Daoy (cell line): Measurements from ENCODE around the gene SLC6A8. TPM values are rescaled to one million over a fixed set of nuclear protein-coding genes. Genes with fewer than 3 reads are reported as not detected.
"Not testable (repeated sequence)": the region's sequence is repeated elsewhere in the genome, so short reads cannot be mapped to it uniquely, and the experiment has no call there.

ENCODE experiments used
- DNase-seq: peaks from one replicate; pipeline ENCODE4 v3.0.0-alpha.2; 2015; ENCODE audit warnings: low read depth
- total RNA-seq: library from RNA; depleted of rRNA; stranded (reverse); fragments of >200 nt; shearing (Covaris generic); gene quantifications from 2 replicates; pipeline ENCODE4 v1.2.3, GENCODE V29; 2014

The SLC6A8 gene
- total RNA-seq, 1 experiment from 2014 or later = 7.5 TPM

DNA sequence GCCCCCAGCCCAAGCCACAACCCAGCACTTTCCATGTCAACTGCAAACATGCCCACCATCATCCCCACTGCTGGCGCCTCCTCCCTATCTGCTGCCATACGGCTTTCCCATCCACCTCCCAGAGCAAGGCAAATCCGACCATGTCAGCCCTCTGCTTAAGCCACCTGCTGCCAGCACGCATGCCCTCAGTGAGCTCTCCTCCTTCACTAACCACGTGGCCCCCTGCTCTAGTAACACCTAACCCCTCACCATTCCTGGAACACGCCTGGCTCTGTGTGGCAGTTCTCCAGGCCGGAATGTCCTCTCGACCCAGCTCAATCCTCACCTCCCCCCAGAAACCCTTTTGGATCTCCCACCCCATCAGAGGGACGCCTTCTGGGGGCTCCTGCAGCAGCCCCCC lies 19.1 kb downstream of the SLC6A8 start:
- DNase-seq = no peak

DNA sequence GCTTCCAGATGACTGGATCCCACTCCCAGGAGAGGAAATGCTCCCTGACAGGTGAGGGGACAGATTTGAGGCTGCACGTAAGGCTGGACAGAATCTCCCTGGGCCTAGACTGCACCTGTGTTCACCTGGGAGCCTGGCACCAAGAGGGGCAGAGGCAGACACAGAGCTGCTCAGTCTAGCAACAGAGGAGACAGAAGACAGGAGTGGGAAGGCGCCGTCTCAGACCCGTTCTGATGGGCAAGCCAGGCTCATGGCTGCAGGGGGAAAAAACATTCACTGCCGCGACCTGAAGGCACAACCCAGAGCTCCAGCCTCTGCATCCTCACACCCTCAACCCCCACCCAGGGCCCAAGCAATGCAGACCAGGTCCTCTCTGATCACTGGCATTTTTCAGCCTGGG lies 19.7 kb downstream of the SLC6A8 start:
- no peak for DNase-seq

DNA sequence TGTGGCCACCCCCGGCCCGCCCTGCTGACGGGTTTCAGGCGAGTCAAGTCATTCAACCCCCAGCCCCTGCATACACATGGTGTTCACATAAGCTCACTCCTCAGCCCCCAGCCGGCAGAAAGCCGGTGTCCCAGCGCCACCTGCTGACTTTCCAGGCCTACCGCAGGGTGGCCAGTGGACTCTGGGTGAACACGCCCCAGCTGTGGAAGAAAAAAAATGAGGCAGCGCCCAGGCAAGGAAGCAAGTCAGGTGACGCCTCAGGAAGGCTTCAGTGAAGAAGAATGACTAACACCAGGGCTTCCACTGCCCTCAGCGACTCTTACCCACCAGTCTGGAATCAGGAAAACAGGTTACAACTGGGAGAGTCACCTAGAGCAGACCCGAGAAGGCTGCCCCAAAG lies 20.7 kb downstream of the SLC6A8 start:
- peak; percentile 79 for DNase-seq

DNA sequence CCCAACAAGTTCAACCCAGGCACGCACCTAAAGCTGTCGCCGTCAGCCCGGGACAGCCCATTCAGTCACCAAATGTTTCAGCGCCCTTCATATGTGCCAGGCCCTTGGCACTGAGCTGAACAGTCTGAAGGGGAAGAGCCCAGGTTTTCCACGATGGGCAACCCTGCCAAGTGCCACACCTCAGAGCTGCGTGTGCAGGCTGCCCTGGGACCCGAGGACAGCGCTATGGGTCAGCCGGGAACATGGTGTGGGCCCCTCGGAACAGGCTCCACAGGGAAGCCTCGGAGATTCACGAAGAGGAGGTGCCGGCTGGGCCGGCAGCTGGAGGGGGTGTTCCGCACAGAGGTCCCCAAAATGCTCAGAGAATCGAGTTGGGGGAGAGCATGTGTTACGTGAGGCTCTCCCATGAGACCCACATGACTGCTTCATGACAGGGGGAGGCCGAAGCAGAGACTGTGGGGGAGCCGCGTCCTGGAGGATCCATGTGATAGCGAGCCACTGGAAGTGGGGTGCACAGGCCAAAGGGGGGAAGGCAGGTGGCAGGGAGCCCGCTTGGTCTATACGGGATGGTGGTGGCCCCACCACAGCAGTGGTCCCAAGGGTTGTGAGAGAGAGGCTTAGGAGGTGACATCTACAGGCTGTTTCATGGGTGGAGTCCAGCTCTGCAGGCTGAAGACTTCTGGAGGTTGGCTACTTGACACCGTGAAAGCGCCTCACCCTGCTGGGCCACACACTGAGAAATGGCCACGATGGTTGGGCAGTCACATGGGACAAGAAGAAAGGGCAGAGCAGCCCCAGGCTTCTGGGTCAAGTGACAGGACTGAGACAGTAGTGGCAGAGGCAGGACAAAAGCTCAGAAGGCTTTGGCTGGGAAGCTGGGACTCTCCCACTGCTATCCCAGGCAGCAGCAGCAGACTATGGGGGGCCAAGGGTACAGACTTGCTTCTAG lies 22.3 kb downstream of the SLC6A8 start:
- no peak for DNase-seq

DNA sequence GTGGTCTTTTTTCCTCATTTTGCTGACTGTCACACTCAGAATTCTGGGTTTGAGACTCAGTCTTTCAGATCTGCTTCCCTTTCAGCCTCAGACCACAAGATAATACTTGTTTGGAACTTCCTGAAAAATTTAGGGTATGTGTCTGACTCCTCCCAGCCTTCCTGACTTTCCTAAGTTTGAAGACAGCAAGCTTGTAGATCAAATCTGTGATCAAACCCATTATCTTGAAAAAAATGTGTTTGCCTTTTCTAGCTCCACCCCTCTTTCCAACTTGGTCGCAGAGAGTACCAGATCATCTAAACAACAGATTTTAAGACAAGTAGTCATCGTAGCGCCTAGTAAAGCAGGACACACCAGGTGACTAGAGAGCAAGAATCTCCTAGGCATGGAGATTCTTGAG lies 26.5 kb downstream of the SLC6A8 start:
- no peak for DNase-seq

DNA sequence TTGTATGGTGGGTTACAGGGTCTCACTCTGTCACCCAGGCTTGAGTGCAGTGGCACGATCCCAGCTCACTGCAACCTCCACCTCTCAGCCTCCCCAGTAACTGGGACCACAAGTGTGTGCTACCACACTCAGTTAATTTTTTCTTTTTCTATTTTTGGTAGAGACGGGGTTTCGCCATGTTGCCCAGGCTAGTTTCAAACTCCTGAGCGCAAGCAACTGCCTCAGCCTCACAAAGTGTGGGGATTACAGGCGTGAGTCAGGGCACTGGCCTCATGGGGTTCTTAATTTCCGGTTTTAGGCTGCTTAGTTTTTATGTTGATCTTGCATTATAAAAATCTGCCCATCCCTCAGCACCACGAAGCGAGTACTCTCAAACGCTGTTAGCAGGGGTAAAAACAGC lies 29.7 kb downstream of the SLC6A8 start:
- DNase-seq = no peak

DNA sequence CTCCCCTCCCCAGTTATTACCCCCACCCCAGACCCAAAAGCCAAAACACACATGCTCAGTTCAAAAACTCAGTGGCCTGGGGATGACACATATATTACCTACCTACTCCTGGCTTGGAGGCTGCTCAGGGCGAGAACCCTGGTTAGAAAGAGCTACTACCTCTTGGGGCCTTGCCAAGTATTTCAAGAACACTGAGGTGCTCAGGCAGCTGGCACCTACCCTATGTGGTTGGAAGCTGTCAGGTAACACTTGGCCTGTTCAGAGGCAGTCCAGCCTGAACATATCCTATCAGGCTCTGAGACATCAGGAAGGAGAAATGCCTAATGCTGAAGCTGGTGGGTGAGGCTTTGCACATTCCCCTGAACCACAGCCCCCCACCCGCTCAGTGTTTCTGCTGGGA lies 31.5 kb downstream of the SLC6A8 start:
- DNase-seq = no peak

DNA sequence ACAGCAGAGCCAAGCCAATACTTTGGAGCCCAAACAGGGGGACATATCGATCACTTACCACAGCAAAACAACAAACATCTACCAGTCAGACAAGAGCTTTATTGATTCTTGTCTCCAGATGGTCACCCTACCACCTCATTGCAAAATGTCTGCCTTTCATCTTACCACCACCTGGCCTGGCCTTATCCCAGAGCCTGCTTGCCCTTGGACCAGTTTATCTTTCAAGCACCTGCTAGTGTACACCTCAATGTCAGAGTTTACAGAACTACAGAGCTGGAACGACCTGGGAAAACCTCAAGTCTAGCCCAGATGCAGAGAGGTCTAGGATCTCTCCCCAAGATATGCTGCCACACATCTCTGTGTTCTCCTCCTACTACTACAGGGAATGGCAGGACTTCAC lies 32.0 kb downstream of the SLC6A8 start:
- no peak for DNase-seq

DNA sequence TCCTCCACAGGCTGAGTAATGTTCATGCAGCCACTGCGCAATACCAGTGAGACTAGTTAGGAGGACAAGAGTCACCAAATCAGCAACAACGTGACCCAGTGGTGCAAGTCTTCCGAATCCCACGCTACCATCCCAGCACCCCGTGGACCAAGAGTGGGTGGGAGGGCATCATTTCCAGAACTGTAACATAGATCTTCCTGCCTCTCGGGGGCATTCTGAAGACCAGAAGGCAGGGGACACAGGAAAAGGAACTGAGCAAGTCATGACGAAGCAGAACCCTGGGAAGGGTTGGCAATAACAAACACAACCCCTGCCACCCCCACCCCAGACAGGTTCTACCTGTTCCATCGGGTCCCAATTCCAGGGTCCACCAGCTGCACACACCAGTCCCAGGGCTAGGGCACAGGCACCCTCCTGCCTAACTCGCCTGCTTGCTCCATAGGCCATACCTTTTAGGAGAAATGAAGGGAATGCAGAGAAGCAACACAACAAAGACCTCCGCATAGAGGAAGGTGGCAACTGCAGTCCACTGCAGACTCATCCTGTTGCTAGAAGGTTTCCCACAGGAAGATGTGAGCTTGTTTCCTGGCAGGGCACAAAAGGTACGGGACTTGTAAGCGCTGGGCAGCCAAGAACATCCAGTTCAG lies 35.1 kb downstream of the SLC6A8 start:
- DNase-seq = no peak

DNA sequence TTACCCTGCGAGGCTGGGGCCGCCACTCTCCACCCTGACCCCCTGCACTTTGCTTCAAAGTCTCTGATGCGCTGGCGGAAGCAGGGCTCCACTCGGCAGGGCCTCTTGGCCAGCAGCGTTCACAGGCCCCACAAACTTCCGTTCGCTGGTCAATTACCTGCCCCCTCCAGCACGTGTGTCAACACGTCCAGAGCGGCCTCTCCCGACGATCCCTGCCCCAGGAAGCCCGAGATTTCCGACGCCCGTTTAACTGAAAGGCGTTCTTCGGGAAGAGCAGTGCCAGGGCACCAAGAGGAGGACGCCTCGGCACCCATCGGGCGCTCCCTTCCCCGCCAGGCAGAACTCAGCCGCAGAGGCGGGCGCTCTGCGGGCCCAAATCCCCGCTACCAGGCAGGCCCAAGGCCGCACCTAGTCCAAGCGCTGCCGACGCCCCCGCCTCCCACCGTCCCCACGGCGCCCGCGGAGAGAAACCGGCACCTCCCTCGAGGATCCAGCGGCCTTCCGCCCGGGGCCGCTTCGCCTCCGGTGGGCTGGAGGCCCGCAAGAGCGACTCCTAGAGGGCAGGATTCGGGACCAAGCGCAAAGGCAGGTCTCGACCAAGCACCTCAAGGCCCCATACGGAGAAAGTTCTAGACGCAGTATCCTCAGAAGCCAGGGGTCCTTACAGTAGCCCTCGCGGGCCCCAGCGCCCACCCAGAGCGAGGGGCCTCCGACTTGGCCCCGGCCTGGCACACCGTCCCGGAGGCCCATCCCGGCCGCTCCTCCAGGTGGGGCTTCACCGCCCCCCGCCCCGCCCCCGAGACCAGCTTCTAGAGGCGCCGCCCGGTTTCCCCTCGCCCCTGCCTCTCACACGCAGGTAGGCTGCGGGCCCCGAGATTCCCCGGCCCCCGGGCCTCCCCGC lies 35.9 kb downstream of the SLC6A8 start:
- peak; percentile 50 for DNase-seq

DNA sequence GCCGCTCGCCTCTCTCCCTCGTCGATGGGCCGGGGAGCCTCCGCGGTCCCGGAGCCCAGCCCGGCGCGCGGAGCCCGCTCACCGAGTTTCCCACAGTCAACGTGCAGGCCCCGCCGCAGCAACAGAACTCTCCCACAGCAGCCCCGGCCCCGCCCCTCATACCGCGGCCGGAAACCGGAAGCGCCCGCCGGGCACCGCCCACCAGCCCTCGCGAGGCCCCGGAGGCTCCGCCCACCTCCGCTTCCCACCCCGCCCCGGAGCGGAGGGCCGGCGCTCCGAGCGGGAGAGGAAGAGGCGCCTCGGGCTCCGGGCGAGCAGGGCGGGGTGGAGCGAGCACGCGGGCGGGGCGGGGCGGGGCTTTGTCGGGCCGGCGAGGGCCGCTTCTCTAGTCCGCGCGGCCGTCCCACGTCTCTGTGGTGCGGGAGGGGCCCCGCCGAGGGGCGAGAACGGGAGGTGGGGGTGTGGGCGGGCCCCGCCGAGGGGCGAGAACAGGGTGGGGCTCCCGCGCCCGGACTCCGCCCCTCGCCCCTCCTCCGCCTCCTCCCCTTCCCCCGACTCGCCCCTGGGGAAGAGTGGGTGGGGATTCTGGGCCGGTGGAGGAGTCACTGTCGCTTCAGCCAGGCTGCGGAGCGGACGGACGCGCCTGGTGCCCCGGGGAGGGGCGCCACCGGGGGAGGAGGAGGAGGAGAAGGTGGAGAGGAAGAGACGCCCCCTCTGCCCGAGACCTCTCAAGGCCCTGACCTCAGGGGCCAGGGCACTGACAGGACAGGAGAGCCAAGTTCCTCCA lies 36.7 kb downstream of the SLC6A8 start, which contains the start of the genes ABCD1 and BCAP31:
ABCD1 (plus strand) TSS at position 605 of the 787 bp plus-strand sequence. CDS start 411 bp downstream, outside the sequence.
BCAP31 (minus strand) TSS at position 136 of the 787 bp plus-strand sequence. CDS start 1,143 bp downstream, outside the sequence.
- DNase-seq = peak; percentile 87

DNA sequence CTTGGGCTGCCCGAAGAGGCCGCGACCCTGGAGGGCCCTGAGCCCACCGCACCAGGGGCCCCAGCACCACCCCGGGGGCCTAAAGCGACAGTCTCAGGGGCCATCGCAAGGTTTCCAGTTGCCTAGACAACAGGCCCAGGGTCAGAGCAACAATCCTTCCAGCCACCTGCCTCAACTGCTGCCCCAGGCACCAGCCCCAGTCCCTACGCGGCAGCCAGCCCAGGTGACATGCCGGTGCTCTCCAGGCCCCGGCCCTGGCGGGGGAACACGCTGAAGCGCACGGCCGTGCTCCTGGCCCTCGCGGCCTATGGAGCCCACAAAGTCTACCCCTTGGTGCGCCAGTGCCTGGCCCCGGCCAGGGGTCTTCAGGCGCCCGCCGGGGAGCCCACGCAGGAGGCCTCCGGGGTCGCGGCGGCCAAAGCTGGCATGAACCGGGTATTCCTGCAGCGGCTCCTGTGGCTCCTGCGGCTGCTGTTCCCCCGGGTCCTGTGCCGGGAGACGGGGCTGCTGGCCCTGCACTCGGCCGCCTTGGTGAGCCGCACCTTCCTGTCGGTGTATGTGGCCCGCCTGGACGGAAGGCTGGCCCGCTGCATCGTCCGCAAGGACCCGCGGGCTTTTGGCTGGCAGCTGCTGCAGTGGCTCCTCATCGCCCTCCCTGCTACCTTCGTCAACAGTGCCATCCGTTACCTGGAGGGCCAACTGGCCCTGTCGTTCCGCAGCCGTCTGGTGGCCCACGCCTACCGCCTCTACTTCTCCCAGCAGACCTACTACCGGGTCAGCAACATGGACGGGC lies 37.5 kb downstream of the SLC6A8 start:
- no peak for DNase-seq

DNA sequence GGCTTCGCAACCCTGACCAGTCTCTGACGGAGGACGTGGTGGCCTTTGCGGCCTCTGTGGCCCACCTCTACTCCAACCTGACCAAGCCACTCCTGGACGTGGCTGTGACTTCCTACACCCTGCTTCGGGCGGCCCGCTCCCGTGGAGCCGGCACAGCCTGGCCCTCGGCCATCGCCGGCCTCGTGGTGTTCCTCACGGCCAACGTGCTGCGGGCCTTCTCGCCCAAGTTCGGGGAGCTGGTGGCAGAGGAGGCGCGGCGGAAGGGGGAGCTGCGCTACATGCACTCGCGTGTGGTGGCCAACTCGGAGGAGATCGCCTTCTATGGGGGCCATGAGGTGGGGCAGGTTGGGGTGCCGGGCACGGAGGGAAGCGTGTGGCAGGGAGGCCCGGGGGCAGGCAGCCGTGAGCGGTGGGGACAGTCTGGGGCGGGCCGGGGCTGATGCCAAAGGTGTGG lies 38.1 kb downstream of the SLC6A8 start:
- DNase-seq = no peak

DNA sequence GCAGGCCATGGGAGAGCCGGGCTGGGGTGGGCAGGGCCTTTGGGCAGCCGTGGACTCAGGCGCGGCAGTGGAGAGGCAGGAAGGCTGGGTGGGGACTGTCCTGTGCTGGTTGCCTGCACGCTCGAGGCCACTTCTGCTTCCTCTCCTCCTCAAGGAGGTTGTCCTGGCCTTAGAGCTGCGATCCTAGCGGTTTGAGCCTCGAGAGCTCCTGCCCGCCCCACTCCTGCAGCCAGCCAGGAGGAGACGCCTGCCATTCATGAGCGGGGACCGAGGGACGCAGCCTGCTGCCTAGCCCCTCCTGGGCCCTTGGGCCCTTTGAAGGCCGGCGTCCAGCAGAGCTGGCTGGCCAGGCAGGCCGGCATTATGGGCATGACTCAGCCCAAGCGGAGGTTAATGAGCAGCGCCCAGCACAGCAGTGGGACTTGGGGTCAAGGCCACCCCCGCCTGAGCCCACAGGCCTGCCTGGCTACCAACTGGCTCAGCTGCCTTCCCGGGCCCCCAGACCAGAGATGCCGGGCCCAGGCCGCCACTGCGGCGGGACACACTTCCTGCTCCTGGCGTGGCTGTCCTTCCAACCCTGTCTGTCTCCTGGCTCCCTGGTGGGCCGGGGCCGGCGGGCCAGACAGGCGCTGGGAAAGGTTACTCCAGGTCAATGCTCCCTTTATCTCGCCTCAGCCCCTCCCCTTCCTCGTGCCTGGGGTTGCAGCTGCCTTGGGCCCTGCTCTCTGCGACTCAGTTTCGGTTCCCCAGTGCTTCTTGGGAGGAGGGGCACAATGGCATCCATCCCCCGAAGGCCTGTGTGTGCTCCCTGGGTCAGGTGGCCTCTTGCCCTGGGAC lies 38.8 kb downstream of the SLC6A8 start:
- DNase-seq = peak; percentile 51

DNA sequence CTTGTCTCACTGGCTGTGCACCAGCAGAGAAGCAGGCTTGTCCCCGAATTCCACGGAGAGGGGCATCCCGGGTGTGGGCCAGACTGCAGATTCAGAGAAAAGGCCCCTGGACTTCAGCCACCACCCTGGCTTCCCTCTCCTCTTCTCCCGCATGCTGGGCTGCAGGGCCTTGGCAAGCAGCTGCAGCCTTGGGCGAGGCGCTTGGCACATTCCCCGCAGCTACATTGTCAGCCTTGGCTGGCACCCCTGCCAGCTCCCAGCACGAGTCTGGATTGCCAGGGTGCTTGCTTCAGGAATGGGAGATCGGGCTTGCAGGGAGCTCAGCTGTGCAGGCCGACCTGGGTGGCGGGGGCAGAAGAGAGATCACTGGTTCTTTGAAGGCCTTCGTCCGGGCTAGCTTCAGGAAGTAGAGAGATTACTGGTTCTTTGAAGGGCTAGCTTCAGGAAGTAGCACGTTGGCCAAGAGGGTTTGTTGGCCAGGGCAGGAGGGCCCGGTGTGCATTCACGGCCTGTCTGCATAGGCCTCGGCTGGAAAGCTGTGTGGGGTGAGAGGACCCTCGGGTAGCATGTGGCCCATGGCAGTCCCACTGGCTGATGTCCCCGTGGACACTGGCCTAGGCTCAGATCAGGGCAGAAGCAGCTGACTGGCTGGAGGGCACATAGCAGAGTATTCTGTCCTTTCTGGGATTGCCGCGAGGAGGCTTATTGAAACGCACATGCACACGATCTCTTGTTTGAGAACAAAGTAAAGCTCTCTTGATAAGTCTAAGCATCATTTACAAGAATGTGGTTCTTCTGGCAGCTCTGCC lies 39.6 kb downstream of the SLC6A8 start:
- no peak for DNase-seq

DNA sequence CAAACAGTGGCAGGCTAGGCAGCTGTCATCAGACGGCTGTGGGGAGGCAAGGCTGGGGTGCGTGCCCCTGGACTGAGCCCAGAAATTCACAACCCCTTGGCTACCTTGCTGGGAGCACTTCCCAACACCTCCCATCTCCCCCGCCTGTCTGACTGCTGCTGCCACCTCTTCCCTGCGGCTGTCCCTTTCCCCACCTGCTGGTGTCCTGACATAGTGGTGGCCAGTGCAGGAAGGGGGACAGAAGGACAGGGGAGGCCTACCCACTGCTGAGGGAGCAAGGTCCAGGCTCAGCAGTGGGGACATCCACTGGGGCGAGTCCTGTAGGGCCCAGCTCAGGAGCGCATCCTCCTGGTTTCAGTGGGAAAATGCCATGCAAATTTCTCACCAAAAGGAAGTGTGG lies 40.4 kb downstream of the SLC6A8 start:
- no peak for DNase-seq

DNA sequence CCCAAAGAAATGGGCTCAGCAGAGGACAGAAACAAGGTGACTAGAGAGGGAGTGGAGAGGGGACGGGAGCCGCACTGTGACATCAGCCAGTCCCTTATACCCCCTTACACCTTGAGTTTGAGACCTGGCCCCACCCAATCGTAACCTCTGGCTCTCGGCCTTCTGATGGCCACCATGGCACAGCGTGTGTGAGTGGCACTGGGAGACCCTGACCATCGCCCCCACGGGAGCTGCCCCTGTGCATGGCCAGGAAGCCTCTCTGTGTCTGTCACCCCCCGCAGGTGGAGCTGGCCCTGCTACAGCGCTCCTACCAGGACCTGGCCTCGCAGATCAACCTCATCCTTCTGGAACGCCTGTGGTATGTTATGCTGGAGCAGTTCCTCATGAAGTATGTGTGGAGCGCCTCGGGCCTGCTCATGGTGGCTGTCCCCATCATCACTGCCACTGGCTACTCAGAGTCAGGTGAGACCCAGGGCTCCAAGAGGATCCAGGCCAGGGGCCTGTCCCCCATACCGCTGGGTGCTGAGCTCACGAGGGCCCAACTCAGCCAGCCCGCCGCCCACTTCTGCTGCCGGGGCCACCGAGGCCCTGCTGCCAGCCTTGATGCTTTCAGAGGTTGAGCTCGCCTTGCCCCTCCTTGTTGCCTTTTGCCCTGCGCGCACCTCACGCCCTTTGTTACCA lies 41.4 kb downstream of the SLC6A8 start:
- no peak for DNase-seq

DNA sequence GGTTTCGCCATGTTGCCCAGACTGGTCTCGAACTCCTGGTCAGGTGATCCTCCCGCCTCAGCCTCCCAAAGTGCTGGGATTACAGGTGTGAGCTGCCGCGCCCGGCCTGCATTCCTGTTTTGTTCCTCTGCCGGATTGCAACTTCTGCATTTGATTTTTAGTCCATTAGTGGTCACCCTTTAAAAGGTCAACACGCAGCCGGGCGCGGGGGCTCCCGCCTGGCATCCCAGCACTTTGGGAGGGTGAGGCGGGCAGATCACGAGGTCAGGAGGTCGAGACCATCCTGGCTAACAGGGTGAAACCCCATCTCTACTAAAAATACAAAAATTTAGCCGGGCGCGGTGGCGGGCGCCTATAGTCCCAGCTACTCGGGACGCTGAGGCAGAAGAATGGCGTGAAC lies 42.4 kb downstream of the SLC6A8 start:
- DNase-seq = not testable (repeated sequence)
